ENCODE results near the gene KIAA0930. TPM values are rescaled to one million over a fixed set of nuclear protein-coding genes. Genes with fewer than 3 reads are reported as not detected.
"Not testable (repeated sequence)": the region's sequence is repeated elsewhere in the genome, so short reads cannot be mapped to it uniquely, and the experiment has no call there.

KIAA0930 gene
- total RNA-seq, 1 donor from 2014 or later: 21.6 TPM

DNA sequence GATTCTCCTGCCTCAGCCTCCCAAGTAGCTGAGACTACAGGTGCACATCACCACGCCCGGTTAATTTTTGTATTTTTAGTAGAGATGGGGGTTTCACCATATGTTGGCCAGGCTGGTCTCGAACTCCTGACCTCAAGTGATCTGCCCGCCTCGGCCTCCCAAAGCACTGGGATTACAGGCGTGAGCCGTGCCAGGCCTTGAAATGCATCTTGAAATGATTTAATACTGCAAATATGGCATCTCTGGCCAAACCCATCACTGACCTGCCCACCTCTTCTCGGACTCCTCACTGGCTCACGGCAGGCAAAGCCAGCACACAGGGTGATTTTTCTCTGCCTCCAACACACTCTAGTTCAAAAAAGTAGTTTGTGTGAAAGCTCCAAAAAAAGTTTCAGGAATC, 48.9 kb downstream of the KIAA0930 start:
- DNase-seq (ENCODE audit: low spot score); intact Hi-C loops (cut with DNase I): not testable (repeated sequence)

GRCh38 chr22:45190202-45190872, 50.4 kb downstream of the KIAA0930 start:
- intact Hi-C loops (cut with DNase I): no loop called here
- no peak for DNase-seq (ENCODE audit: low spot score)

GRCh38 chr22:45188779-45189178, 51.9 kb downstream of the KIAA0930 start:
- no peak for DNase-seq (ENCODE audit: low spot score)
- intact Hi-C loops (cut with DNase I): no loop called here

- intact Hi-C loops (cut with DNase I): no loop called here
- DNase-seq (ENCODE audit: low spot score): no peak
These were observed 52.8 kb downstream of the KIAA0930 start for GRCh38 chr22:45187891-45188290.

GRCh38 chr22:45185718-45186514, 54.8 kb downstream of the KIAA0930 start:
- intact Hi-C loops (cut with DNase I): no loop called here

GRCh38 chr22:45183974-45184373, 56.7 kb downstream of the KIAA0930 start:
- no peak for DNase-seq (ENCODE audit: low spot score)
- intact Hi-C loops (cut with DNase I): no loop called here

More at GRCh38 chr22:45185718-45186514, 54.8 kb downstream of the KIAA0930 start:
- DNase-seq (ENCODE audit: low spot score): no peak

- intact Hi-C loops (cut with DNase I): no loop called here
These were observed 58.9 kb downstream of the KIAA0930 start for GRCh38 chr22:45181766-45182165.

GRCh38 chr22:45181240-45181639, 59.5 kb downstream of the KIAA0930 start:
- intact Hi-C loops (cut with DNase I): no loop called here
- DNase-seq (ENCODE audit: low spot score): no peak

More at GRCh38 chr22:45181766-45182165, 58.9 kb downstream of the KIAA0930 start:
- DNase-seq (ENCODE audit: low spot score): no peak

DNA sequence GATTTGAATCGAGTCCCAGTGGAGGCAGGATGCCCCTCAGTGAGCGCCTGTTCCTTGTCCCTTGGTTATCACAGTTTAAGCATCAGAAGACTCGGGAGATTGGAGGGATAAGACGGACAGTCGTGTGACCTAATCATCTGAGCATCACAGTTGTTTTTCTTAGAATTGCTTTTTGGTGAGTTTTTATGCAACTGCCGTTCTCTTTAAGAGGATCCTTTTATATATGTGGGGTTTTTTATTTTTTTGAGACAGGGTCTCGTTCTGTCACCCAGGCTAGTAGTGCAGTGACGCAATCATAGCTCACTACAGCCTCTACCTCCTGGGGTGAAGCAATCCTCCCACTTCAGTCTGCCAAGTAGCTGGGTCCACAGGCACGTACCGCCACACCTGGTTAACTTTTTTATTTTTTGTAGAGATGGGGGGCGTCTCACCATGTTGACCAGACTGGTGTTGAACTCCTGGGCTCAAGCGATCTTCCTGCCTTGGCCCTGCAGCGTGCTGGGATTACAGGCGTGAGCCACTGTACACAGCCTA, 60.5 kb downstream of the KIAA0930 start:
- intact Hi-C loops (cut with DNase I): no loop called here
- DNase-seq (ENCODE audit: low spot score): no peak

DNA sequence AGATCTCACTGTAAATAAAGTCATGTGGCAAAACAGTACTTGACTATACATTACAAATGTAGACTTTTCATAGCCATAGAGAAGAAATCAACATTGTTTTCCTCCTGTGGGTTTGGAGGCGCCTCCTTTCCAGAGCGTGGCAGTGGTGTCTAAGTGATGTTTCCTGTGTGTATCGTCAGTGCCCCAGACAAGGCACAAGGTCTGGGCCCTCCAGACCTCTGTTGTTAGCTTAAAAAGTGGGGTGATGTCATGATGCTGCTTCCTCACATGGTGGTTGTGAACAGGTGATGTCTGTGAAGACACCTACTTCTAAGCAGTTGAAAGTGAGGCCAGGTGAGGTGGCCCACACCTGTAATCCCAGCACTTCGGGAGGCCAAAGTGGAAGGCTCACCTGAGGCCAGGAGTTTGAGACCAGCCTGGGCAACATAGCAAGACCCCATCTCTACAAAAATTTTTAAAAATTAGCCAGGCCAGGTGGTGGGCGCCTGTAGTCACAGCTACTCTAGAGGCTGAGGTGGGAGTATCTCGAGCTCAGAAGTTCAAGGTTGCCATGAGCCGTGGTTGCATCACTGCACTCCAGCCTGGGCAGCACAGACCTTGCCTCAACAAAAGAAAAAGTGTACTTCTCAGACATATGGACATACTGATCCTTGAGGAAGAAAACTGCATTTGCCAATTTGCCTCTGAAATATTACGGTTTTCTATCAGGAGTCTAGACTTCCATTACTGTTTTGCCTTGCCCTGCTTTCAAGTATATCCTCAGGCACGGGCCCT, 61.2 kb downstream of the KIAA0930 start:
- intact Hi-C loops (cut with DNase I): no loop called here
- DNase-seq (ENCODE audit: low spot score): no peak

GRCh38 chr22:45172881-45173585, 67.7 kb downstream of the KIAA0930 start:
- DNase-seq (ENCODE audit: low spot score): no peak
- intact Hi-C loops (cut with DNase I): no loop called here

- DNase-seq (ENCODE audit: low spot score): no peak
- intact Hi-C loops (cut with DNase I): no loop called here
These were observed 68.9 kb downstream of the KIAA0930 start for GRCh38 chr22:45171830-45172229.

- DNase-seq (ENCODE audit: low spot score): no peak
- intact Hi-C loops (cut with DNase I): loop anchor here (10.0 kb wide), 1 partner anchor 75 kb away; the partner anchor contains the start of gene KIAA0930
These were observed 70.9 kb downstream of the KIAA0930 start for GRCh38 chr22:45169591-45170466.

DNA sequence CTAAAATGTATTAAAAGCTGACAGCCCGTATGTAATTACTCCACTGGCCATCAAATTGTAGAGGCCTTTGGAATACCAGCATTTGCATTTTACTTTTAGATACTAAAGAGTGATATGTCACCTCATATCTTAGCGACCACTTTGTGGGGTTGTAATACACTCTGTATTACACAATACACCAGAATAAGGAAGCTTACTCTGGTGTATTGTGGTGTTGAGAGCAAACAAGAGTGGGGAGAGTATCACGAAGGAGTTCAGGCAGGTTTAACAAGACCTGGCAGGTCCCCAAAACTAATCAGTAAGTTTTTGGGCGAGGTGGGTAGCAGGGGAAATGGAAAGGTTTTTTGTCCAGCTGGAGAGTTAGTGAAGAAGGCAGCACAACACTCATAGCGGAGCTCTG, 73.8 kb downstream of the KIAA0930 start:
- DNase-seq (ENCODE audit: low spot score): no peak
- intact Hi-C loops (cut with DNase I): loop anchor here (10.0 kb wide), 1 partner anchor 78 kb away; the partner anchor contains the start of gene KIAA0930

GRCh38 chr22:45164270-45165088, 76.2 kb downstream of the KIAA0930 start:
- intact Hi-C loops (cut with DNase I): loop anchor here (10.0 kb wide), 1 partner anchor 80 kb away; the partner anchor contains the start of gene KIAA0930
- no peak for DNase-seq (ENCODE audit: low spot score)

DNA sequence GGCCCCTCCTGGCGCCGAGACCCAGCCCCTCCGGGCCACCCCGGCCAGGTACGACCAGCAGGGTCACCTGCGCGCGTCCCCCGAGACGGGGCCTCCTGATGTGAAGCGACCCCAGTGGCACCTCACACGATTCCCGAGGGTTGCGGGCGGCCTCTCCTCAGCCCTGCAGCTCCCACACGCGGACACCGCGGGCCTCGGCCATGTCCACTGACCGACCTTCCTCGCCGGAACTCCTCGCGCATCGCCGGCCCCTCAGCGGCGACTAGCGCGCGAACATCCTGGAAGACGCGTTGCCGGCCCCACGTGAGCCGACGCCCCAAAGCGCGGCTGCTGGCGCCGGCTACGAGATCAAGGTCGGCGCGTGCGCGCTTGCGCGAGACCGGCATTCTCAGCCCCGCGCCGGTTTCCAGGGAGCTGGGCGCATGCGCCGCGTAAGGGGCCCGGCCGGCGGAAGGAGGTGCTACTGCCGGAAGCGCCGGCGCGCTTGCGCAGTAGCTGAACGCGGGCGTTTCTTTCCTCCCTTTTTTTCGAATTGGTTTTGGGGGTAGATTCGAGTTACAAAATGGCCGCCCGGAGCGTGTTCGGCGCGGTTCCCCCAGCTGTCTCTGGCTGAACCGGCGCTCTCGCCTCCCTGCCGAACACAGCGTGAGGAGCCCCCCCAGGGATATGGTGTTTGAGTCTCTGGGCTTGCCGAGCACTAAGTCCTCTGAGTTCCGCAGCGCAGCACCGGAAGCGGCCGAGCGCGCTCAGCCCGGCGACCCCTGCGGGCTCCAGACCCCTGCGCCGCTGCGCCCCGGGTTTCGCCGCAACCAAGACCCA, 77.0 kb downstream of the KIAA0930 start, which contains the start of gene NUP50:
Gene NUP50, plus strand, starts transcription at position 475 of the 819 bp plus-strand sequence. CDS start 4,253 bp downstream, outside the sequence.
- peak; percentile 98 for DNase-seq (ENCODE audit: low spot score)
- intact Hi-C loops (cut with DNase I): loop anchor here (10.0 kb wide), 1 partner anchor 81 kb away; the partner anchor contains the start of gene KIAA0930
